Bone marrow (tissue), 2 donors: ENCODE results near the gene C2CD4A.

Source experiments
- DNase-seq, 2 donors: peaks; one replicate each; lab custom pipeline; 2025; lab: John Stamatoyannopoulos, UW

Gene C2CD4A

GRCh38 chr15:62103431-62103830 is 36.7 kb downstream of the C2CD4A start:
- DNase-seq: no peak

GRCh38 chr15:62104401-62104800 is 37.6 kb downstream of the C2CD4A start:
- DNase-seq: no peak

- no peak for DNase-seq
Measured at GRCh38 chr15:62104846-62105245, 38.1 kb downstream of the C2CD4A start.

GRCh38 chr15:62105266-62105665 is 38.5 kb downstream of the C2CD4A start:
- no peak for DNase-seq

- no peak for DNase-seq
Measured at GRCh38 chr15:62106096-62106495, 39.3 kb downstream of the C2CD4A start.

- DNase-seq: no peak
Measured at GRCh38 chr15:62107571-62108121, 40.9 kb downstream of the C2CD4A start.

- no peak for DNase-seq
Measured at GRCh38 chr15:62108411-62108810, 41.6 kb downstream of the C2CD4A start.

- no peak for DNase-seq
Measured at GRCh38 chr15:62109437-62109836, 42.7 kb downstream of the C2CD4A start.

- no peak for DNase-seq
Measured at GRCh38 chr15:62109982-62110851, 43.4 kb downstream of the C2CD4A start.

GRCh38 chr15:62112081-62112480 is 45.3 kb downstream of the C2CD4A start:
- no peak for DNase-seq

- DNase-seq: no peak
Measured at GRCh38 chr15:62112616-62113593, 46.1 kb downstream of the C2CD4A start.

- no peak for DNase-seq
Measured at GRCh38 chr15:62115847-62116246, 49.1 kb downstream of the C2CD4A start.

GRCh38 chr15:62118520-62119226 is 51.9 kb downstream of the C2CD4A start:
- no peak for DNase-seq

- DNase-seq: peak in 1 of 2 donors; percentile 70
Measured at GRCh38 chr15:62119227-62119864, 52.6 kb downstream of the C2CD4A start.

GRCh38 chr15:62119874-62120273 is 53.1 kb downstream of the C2CD4A start:
- DNase-seq: no peak
